Smooth muscle cell (in vitro differentiated cells): Measurements from ENCODE around the gene TTC28. TPM values are rescaled to one million over a fixed set of nuclear protein-coding genes. Genes with fewer than 3 reads are reported as not detected.

ENCODE experiments used
- DNase-seq: peaks from one replicate; lab custom pipeline; 2025; ENCODE audit not compliant: unreplicated experiment; lab: John Stamatoyannopoulos, UW
- H2AFZ ChIP-seq: fragments of 200-600 bp; sonication (generic); 2 replicates; pipeline ENCODE4 v1.6.0; 2016; ENCODE audit warnings: antibody characterized with exemption, low read depth, mild to moderate bottlenecking
- H3F3A ChIP-seq: fragments of 200-600 bp; sonication (generic); 2 replicates; pipeline ENCODE4 v1.6.0; 2017; ENCODE audit warnings: antibody characterized with exemption, low read depth
- H3K27ac ChIP-seq: fragments of 200-600 bp; sonication (generic); 2 replicates; pipeline ENCODE4 v1.5.1; 2016; ENCODE audit warnings: low read depth, mild to moderate bottlenecking
- H3K27me3 ChIP-seq: fragments of 200-600 bp; sonication (generic); 2 replicates; pipeline ENCODE4 v1.6.1; 2016; ENCODE audit warnings: low read depth, mild to moderate bottlenecking
- H3K36me3 ChIP-seq: fragments of 200-600 bp; sonication (generic); 2 replicates; pipeline ENCODE4 v1.5.1; 2016; ENCODE audit warnings: low read depth
- H3K4me1 ChIP-seq: fragments of 200-600 bp; sonication (generic); 2 replicates; pipeline ENCODE4 v1.5.1; 2016; ENCODE audit warnings: low read depth
- H3K4me2 ChIP-seq: fragments of 200-600 bp; sonication (generic); 2 replicates; pipeline ENCODE4 v1.6.0; 2016; ENCODE audit warnings: mild to moderate bottlenecking
- H3K4me3 ChIP-seq: fragments of 200-600 bp; sonication (generic); 2 replicates; pipeline ENCODE4 v1.5.1; 2016; ENCODE audit warnings: mild to moderate bottlenecking
- H3K79me2 ChIP-seq: fragments of 200-600 bp; sonication (generic); 2 replicates; pipeline ENCODE4 v1.6.0; 2016; ENCODE audit warnings: low read depth, mild to moderate bottlenecking
- H3K9ac ChIP-seq: fragments of 200-600 bp; sonication (generic); 2 replicates; pipeline ENCODE4 v1.6.0; 2016; ENCODE audit warnings: low read depth
- H3K9me3 ChIP-seq: fragments of 200-600 bp; sonication (generic); replicated peaks from 2 replicates; pipeline ENCODE4 v1.5.1; 2016; ENCODE audit warnings: low read depth
- H4K20me1 ChIP-seq: fragments of 200-600 bp; sonication (generic); 2 replicates; pipeline ENCODE4 v1.6.0; 2016; ENCODE audit warnings: low read depth
- CTCF ChIP-seq: fragments of 200-600 bp; sonication (generic); IDR thresholded peaks from 2 replicates; pipeline ENCODE4 v1.5.1; 2017; ENCODE audit warnings: borderline replicate concordance, mild to moderate bottlenecking, antibody characterized with exemption; ENCODE audit not compliant: insufficient read depth, poor library complexity, severe bottlenecking
- WGBS: methylation state at CpG from one replicate; pipeline ENCODE4 v1.1.7; 2016; ENCODE audit warnings: low lambda C conversion rate; 5-methylcytosine and 5-hydroxymethylcytosine counted together
- polyA plus RNA-seq: library from polyadenylated mRNA; unstranded; fragments of >200 nt; fragmentation: Nextera tagmentation; extraction: Ambion mirVana; gene quantifications from 2 replicates; pipeline ENCODE4 v1.2.1, GENCODE V29; 2016
- total RNA-seq: library from RNA; depleted of rRNA; stranded (reverse); fragments of >200 nt; gene quantifications from 2 replicates; pipeline ENCODE4 v1.2.3, GENCODE V29; 2014

Gene TTC28
- total and polyA plus RNA-seq, 2 experiments from 2014 or later, result 6.3 to 17.9 TPM

- no peaks in the 10 kb centered on the region for H3K9me3 ChIP-seq
- no peaks in the 10 kb centered on the region for H3F3A ChIP-seq
- no peaks in the 10 kb centered on the region for H3K79me2 ChIP-seq
- no peak overlapping the region for H3K4me3 ChIP-seq
- WGBS, result 70% methylated on average over 2 of the region's 2 CpGs
- no peak overlapping the region for H3K4me2 ChIP-seq
- H3K4me1 ChIP-seq, result no peaks in the 10 kb centered on the region
- no peaks in the 10 kb centered on the region for H3K36me3 ChIP-seq
- H3K27me3 ChIP-seq, result no peaks in the 10 kb centered on the region
- TF ChIP-seq CTCF, result no peak
- H3K27ac ChIP-seq, result peak overlapping the region; percentile 44
- DNase-seq, result no peak
- no peaks in the 10 kb centered on the region for H4K20me1 ChIP-seq
- H2AFZ ChIP-seq, result no peak overlapping the region
- no peak overlapping the region for H3K9ac ChIP-seq
These were observed 471.6 kb downstream of the TTC28 start for GRCh38 chr22:28208036-28208435.

- Histone ChIP-seq H3K79me2 (no peaks in the 10 kb centered on the region), H3K4me2 (no peak overlapping the region), H3K36me3 (no peaks in the 10 kb centered on the region), H4K20me1 (no peaks in the 10 kb centered on the region), H2AFZ (no peak overlapping the region), H3K9me3 (no peaks in the 10 kb centered on the region), H3K4me3 (no peak overlapping the region), H3K27ac (peak overlapping the region; percentile 44), H3F3A (no peaks in the 10 kb centered on the region), H3K4me1 (no peaks in the 10 kb centered on the region), H3K27me3 (no peaks in the 10 kb centered on the region), H3K9ac (no peak overlapping the region)
- DNase-seq, result no peak
- WGBS, result 63% methylated on average over 6 of the region's 6 CpGs
- no peak for TF ChIP-seq CTCF
These were observed 472.2 kb downstream of the TTC28 start for GRCh38 chr22:28207281-28208030.

GRCh38 chr22:28205926-28206325 is 473.7 kb downstream of the TTC28 start:
- Histone ChIP-seq H3K36me3 (no peaks in the 10 kb centered on the region), H3K27me3 (no peaks in the 10 kb centered on the region), H3K27ac (no peak overlapping the region), H3K4me1 (no peaks in the 10 kb centered on the region), H3K4me2 (no peak overlapping the region), H3K4me3 (no peak overlapping the region), H2AFZ (no peak overlapping the region), H4K20me1 (no peaks in the 10 kb centered on the region), H3K9ac (no peak overlapping the region), H3K79me2 (no peaks in the 10 kb centered on the region), H3F3A (no peaks in the 10 kb centered on the region), H3K9me3 (no peaks in the 10 kb centered on the region)
- no peak for DNase-seq
- no peak for TF ChIP-seq CTCF
- 100% methylated on average over 1 of the region's 1 CpG for WGBS

- no peaks in the 10 kb centered on the region for H3F3A ChIP-seq
- H2AFZ ChIP-seq, result no peak overlapping the region
- H3K36me3 ChIP-seq, result no peaks in the 10 kb centered on the region
- no peaks in the 10 kb centered on the region for H3K79me2 ChIP-seq
- H4K20me1 ChIP-seq, result peaks cover 4% of the 10 kb centered on the region
- no peaks in the 10 kb centered on the region for H3K4me1 ChIP-seq
- H3K9ac ChIP-seq, result no peak overlapping the region
- no peak for TF ChIP-seq CTCF
- no peaks in the 10 kb centered on the region for H3K9me3 ChIP-seq
- no peaks in the 10 kb centered on the region for H3K27me3 ChIP-seq
- WGBS, result 87% methylated on average over 1 of the region's 1 CpG
- no peak overlapping the region for H3K4me3 ChIP-seq
- no peak overlapping the region for H3K27ac ChIP-seq
- no peak for DNase-seq
- no peak overlapping the region for H3K4me2 ChIP-seq
These were observed 475.3 kb downstream of the TTC28 start for GRCh38 chr22:28204382-28204781.
